ENCODE results near the gene ATP6V0A4.
"Not testable (repeated sequence)": the region's sequence is repeated elsewhere in the genome, so short reads cannot be mapped to it uniquely, and the experiment has no call there.

Gene ATP6V0A4

DNA sequence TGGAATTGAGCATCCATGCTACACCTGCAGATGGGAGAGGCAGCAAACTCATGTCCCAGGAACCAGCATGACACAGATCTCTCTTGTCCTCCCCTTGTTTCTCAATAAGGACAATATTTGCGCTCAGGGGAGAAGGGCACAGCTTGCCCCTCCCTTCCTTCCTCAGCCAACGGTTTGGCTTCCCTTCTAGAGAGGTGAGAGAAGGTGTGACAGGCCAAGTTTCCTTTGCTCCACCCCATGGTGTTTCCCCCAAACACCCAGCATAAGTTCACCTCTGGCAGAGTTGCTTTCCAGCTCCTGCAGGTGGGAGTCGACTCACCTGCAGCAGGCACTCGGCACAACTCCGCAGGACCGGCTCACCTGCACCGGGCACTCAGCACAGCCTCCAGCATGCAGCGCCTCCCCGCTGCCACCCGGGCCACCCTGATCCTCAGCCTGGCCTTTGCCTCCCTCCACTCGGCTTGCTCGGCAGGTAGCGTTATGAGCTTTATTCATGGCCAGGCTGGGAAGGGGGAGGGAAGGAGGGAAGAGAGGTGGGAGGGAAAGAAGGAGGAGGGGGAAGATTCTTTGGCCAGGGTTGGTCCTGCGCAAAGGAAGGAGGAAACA, at the start of gene ATP6V0A4, which contains the start of gene TMEM213:
ATP6V0A4 (minus strand) TSS at position 482 of the 606 bp plus-strand sequence. CDS start 26,949 bp downstream, outside the sequence.
TMEM213 (plus strand) TSS at position 280 of the 606 bp plus-strand sequence; CDS start at position 391, 111 bp downstream.
- no peak for DNase-seq (ENCODE audit: low read depth)

- no peak for DNase-seq (ENCODE audit: low read depth)
These were observed 47.7 kb upstream of the ATP6V0A4 start for GRCh38 chr7:138845711-138846110.

- DNase-seq (ENCODE audit: low read depth): no peak
These were observed 45.9 kb upstream of the ATP6V0A4 start for GRCh38 chr7:138843632-138844580.

DNA sequence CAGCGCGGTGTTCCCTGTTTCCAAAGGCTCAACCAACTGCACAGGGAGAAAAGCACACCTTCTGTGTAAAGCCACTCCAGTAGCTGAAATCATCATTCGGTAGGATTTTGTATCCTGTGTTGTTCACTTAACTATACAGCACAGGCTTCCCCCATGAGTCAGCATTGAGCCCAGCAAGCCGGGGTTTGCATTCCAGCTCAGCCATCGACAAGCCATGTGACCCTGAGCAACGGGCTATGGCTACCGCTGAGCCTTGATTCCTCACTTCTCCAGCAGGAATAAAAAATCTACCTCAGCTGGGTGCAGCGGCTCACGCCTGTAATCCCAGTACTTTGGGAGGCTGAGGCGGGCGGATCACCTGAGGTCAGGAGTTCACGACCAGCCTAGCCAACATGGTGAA, 44.1 kb upstream of the ATP6V0A4 start:
- DNase-seq (ENCODE audit: low read depth): peak; percentile 26

GRCh38 chr7:138838166-138838565, 40.2 kb upstream of the ATP6V0A4 start:
- DNase-seq (ENCODE audit: low read depth): no peak

DNA sequence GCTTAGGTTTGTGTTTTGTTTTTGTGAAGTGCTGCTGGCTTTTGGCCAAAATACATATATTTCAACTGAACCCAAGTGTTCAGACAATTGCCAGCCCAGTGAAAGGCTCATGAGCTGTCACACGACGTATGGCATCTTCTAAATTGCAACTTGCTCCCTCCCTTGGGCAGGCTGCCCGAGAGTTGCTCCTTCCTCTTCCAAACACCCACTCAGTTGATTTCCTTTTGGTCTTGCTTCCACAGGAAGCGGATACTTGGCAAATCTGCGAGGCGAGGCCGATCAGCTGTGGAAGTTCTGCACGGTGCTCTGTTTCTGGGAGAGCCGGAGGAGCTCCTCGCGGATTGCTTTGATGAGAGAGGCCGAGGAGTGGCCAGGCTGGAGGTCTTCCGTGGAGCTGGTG, 39.6 kb upstream of the ATP6V0A4 start:
- DNase-seq (ENCODE audit: low read depth): no peak

DNA sequence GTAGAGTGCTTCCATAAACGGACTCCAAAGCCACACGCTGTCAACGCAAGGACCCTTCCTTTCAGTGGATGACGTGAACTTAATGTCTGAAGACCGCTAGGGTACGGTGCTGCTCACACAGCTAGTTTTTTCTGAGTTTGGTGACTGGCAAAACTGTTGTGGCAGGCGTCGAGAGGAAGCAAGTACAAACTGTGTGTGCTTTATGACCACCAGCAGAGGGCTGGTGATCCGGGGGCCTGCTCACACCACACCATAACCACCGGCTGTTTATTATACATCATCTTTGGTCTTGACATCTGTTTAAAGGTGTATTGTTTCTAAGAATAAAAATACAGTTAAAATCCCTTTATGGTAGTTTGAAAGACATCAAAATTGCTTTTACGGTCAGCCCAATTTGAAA, 37.1 kb upstream of the ATP6V0A4 start:
- no peak for DNase-seq (ENCODE audit: low read depth)

GRCh38 chr7:138834583-138834982, 36.6 kb upstream of the ATP6V0A4 start:
- no peak for DNase-seq (ENCODE audit: low read depth)

DNA sequence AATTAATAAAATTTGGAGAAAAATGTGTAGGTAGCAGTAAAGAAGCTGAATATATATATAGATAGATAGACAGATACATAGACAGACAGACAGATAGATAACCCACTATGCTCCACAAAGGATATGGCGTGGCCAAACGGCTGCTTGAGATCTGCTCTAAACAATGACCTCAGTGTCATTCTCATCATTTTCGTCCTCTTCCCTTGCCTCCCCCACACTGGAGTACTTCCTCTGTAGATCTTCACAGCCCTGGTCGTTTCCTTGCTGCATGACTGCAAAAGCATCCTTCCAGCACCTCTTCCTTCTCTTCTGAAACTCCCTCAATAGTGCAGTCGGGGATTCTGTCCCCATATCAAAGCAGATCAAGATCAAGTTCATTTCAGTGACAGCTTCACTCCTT, 35.6 kb upstream of the ATP6V0A4 start:
- DNase-seq (ENCODE audit: low read depth): no peak

- DNase-seq (ENCODE audit: low read depth): no peak
These were observed 35.0 kb upstream of the ATP6V0A4 start for GRCh38 chr7:138832966-138833365.

DNA sequence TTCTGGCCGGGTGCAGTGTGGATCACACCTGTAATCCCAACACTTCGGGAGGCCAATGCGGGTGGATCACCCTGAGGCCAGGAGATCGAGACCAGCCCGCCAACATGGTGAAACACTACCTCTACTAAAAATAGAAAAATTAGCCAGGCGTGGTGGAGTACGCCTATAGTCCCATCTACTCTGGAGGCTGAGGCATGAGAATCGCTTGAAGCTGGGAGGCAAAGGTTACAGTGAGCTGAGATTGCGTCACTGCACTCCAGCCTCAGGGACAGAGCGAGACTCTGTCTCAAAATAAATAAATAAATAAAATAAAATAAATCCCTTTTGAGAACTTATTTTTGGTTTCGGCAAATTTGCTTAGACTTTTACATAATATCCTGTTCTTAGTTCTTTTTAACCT, 31.3 kb upstream of the ATP6V0A4 start:
- no peak for DNase-seq (ENCODE audit: low read depth)

- DNase-seq (ENCODE audit: low read depth): no peak
These were observed 30.3 kb upstream of the ATP6V0A4 start for GRCh38 chr7:138828302-138828701.

DNA sequence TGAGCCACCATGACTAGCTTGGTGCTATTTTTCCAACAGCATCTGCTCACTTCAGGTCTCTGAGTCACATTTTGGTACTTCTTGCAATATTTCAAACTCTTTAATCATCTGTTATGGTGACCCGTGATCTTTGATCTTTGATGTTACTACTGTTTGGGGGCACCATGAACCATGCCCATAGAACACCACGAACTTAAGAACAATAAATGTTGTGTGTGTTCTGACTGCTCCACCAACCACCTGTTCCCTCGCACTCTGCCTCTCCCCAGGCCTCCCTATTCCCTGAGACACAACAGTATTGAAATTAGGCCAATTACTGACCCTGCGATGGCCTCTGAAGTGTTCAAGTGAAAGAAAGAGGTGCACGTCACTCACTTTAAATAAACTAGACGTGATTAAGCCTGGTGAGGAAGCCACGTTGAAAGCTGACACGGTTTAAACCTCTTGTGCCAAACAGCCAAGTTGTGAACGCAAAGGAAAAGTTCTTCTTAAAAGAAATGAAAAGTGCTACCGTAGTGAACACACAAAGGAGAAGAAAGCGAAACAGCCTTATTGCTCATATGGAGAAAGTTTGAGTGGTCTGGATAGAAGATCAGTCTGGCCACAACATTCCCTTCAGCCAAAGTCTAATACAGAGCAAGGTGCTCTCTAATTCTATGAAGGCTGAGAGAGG, 27.2 kb upstream of the ATP6V0A4 start:
- no peak for DNase-seq (ENCODE audit: low read depth)

DNA sequence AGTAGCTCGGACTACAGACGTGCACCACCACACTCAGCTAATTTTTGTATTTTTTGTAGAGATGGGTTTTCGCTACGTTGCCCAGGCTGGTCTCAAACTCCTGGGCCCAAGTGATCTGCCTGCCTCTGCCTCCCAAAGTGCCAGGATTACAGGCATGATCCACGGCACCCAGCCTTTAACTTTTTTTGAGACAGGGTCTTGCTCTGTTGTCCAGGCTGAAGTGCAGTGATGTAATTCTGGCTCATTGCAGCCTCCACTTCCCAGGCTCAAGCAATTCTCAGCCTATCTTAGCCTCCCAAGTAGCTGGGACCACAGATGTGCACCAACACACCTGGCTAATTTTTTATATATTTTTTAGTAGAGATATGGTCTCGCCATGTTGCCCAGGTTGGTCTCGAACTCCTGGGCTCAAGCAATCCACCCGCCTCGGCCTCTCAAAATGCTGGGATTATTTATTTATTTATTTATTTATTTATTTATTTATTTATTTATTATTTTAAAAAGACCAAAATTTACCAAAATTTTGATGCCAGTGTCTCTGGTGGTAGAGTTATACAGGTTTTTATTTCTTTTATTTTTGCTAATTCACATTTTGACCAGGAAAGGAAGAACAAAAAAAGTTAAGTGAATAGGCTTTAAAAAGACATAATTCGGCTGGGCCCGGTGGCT, 25.0 kb upstream of the ATP6V0A4 start:
- DNase-seq (ENCODE audit: low read depth): no peak

- no peak for DNase-seq (ENCODE audit: low read depth)
These were observed 23.9 kb upstream of the ATP6V0A4 start for GRCh38 chr7:138821912-138822311.

- DNase-seq (ENCODE audit: low read depth): no peak
These were observed 21.6 kb upstream of the ATP6V0A4 start for GRCh38 chr7:138819625-138820024.

GRCh38 chr7:138816650-138817049, 18.7 kb upstream of the ATP6V0A4 start:
- DNase-seq (ENCODE audit: low read depth): no peak

- DNase-seq (ENCODE audit: low read depth): no peak
These were observed 16.9 kb upstream of the ATP6V0A4 start for GRCh38 chr7:138814816-138815332.

- no peak for DNase-seq (ENCODE audit: low read depth)
These were observed 15.9 kb upstream of the ATP6V0A4 start for GRCh38 chr7:138813945-138814344.

DNA sequence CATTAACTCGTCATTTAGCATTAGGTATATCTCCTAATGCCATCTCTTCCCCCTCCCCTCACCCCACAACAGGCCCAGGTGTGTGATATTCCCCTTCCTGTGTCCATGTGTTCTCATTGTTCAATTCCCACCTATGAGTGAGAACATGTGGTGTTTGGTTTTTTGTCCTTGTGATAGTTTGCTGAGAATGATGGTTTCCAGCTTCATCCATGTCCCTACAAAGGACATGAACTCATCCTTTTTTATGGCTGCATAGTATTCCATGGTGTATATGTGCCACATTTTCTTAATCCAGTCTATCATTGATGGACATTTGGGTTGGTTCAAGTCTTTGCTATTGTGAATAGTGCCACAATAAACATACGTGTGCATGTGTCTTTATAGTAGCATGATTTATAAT, 13.3 kb upstream of the ATP6V0A4 start:
- not testable (repeated sequence) for DNase-seq (ENCODE audit: low read depth)

DNA sequence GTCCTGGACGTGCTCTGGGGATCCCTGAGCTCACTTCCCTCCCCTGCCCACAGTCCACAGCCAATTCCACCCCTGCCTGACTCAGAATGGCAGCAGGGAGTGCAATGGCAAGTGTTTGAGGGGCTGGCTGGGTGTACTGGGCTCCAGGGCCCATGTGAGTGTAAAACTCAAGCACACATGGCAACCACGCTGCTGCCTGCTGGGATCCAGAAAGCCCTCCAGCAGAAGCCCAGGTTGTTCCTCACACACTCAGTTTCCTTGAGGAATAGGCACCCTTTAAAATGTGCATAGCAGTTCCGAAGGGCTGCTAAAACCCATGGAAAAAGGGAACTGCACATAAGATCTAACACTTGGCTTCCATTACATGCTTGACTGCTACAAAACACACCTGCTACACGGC, 11.3 kb upstream of the ATP6V0A4 start:
- DNase-seq (ENCODE audit: low read depth): no peak

DNA sequence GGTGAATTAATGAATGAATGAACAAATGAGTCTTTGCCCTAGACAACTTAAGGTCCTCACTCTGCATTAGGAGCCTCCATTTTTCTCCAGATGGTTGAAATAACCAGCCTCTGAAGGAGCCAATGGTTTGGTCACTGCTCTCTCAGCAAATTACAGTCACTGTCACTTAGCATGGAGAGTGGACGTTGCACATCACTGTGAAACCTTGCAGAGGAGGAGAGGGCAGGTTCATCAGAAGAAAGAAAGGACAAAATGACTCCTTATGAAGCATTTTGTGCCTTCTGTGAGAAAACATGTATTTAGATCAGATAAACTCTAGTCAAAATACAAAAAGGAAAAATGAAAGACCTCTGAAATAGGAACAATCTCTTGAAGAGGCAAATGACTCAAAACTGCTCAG, 6.6 kb upstream of the ATP6V0A4 start:
- DNase-seq (ENCODE audit: low read depth): no peak
